GM19463 (cell line): ENCODE results near the gene TMTC1.

Experiments used
- ATAC-seq: cut with Tn5 transposase; IDR thresholded peaks from one replicate; pipeline ENCODE4 v1.9.1; 2021; ENCODE audit warnings: mild to moderate bottlenecking, moderate library complexity; ENCODE audit not compliant: unreplicated experiment

TMTC1 gene

GRCh38 chr12:29673346-29673745, 110.4 kb downstream of the TMTC1 start:
- no peak for ATAC-seq

- ATAC-seq, result no peak
Observed at GRCh38 chr12:29672580-29672979, 111.2 kb downstream of the TMTC1 start.

GRCh38 chr12:29671742-29672141, 112.0 kb downstream of the TMTC1 start:
- no peak for ATAC-seq

GRCh38 chr12:29667011-29667410, 116.7 kb downstream of the TMTC1 start:
- ATAC-seq, result no peak

- no peak for ATAC-seq
Observed at GRCh38 chr12:29665107-29665506, 118.6 kb downstream of the TMTC1 start.

- ATAC-seq, result no peak
Observed at GRCh38 chr12:29662734-29663323, 120.9 kb downstream of the TMTC1 start.

- no peak for ATAC-seq
Observed at GRCh38 chr12:29660847-29661246, 122.9 kb downstream of the TMTC1 start.

GRCh38 chr12:29656762-29657538, 126.8 kb downstream of the TMTC1 start:
- ATAC-seq, result no peak

- ATAC-seq, result no peak
Observed at GRCh38 chr12:29655861-29656260, 127.9 kb downstream of the TMTC1 start.

GRCh38 chr12:29653286-29653685, 130.5 kb downstream of the TMTC1 start:
- ATAC-seq, result no peak

- ATAC-seq, result no peak
Observed at GRCh38 chr12:29650371-29650770, 133.4 kb downstream of the TMTC1 start.

GRCh38 chr12:29649722-29650121, 134.0 kb downstream of the TMTC1 start:
- ATAC-seq, result no peak

- ATAC-seq, result no peak
Observed at GRCh38 chr12:29644536-29645162, 139.1 kb downstream of the TMTC1 start.

- ATAC-seq, result no peak
Observed at GRCh38 chr12:29640589-29641345, 143.0 kb downstream of the TMTC1 start.

GRCh38 chr12:29639893-29640495, 143.7 kb downstream of the TMTC1 start:
- ATAC-seq, result no peak

GRCh38 chr12:29638528-29638927, 145.2 kb downstream of the TMTC1 start:
- ATAC-seq, result no peak

GRCh38 chr12:29634057-29634456, 149.7 kb downstream of the TMTC1 start:
- no peak for ATAC-seq

GRCh38 chr12:29630164-29630563, 153.6 kb downstream of the TMTC1 start:
- peak; percentile 56 for ATAC-seq

- ATAC-seq, result no peak
Observed at GRCh38 chr12:29627221-29627620, 156.5 kb downstream of the TMTC1 start.

GRCh38 chr12:29625359-29625953, 158.3 kb downstream of the TMTC1 start:
- ATAC-seq, result no peak

- no peak for ATAC-seq
Observed at GRCh38 chr12:29622251-29622650, 161.5 kb downstream of the TMTC1 start.
